ENCODE results near the gene GK. TPM values are rescaled to one million over a fixed set of nuclear protein-coding genes. Genes with fewer than 3 reads are reported as not detected.

GK gene
- total RNA-seq, 2 donors from 2014 or later = 8.9 to 10.2 TPM

DNA sequence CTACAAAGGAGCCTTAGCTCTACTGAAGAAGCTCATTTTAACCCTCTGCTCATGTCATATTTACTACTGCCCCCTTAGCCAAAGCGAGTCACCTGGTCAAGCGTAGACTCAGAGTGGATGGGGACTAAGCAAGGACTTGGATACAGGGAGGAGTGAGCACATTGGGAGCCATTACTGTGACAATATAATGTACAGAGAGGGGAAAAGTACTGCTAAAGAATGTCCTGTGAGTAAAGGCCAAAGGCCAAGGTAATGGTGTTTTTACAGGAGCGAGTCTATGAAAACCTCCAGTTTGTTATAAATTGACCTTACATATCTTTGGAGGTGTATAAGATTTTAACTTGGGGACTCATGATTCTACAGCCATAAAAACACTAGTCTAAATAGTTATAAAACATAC lies 10.6 kb upstream of the GK start:
- H3K4me3 Mint-ChIP-seq = no peak overlapping the region
- WGBS, 2 experiments (ENCODE audit: insufficient coverage in 1 of 2, insufficient read length in 1 of 2) = 92 to 100% methylated on average over 2 of the region's 3 CpGs
- H3K27me3 Mint-ChIP-seq (ENCODE audit: insufficient read depth) = no peaks in the 10 kb centered on the region
- Histone ChIP-seq H3K4me3 (ENCODE audit: low read length) (no peak overlapping the region), H3K9me3 (ENCODE audit: control insufficient read depth, low read length) (no peaks in the 10 kb centered on the region), H3K27me3 (ENCODE audit: control insufficient read depth, insufficient read depth, low read length, poor library complexity, severe bottlenecking) (no peaks in the 10 kb centered on the region), H3K9ac (ENCODE audit: extremely low read depth, low read length, poor library complexity, severe bottlenecking) (no peak overlapping the region), H3K4me1 (ENCODE audit: control insufficient read depth, insufficient read depth, low read length) (no peaks in the 10 kb centered on the region), H3K27ac (ENCODE audit: low read depth, low read length) (no peak overlapping the region), H3K36me3 (ENCODE audit: control insufficient read depth, insufficient read depth, low read length) (no peaks in the 10 kb centered on the region)
- H3K27ac Mint-ChIP-seq = no peak overlapping the region
- peaks cover 23% of the 10 kb centered on the region for H3K9me3 Mint-ChIP-seq
- H3K4me1 Mint-ChIP-seq = no peaks in the 10 kb centered on the region
- no peak for DNase-seq
- TF ChIP-seq, protein P1, sequence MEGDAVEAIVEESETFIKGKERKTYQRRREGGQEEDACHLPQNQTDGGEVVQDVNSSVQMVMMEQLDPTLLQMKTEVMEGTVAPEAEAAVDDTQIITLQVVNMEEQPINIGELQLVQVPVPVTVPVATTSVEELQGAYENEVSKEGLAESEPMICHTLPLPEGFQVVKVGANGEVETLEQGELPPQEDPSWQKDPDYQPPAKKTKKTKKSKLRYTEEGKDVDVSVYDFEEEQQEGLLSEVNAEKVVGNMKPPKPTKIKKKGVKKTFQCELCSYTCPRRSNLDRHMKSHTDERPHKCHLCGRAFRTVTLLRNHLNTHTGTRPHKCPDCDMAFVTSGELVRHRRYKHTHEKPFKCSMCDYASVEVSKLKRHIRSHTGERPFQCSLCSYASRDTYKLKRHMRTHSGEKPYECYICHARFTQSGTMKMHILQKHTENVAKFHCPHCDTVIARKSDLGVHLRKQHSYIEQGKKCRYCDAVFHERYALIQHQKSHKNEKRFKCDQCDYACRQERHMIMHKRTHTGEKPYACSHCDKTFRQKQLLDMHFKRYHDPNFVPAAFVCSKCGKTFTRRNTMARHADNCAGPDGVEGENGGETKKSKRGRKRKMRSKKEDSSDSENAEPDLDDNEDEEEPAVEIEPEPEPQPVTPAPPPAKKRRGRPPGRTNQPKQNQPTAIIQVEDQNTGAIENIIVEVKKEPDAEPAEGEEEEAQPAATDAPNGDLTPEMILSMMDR (conservative IDR thresholded peaks at IDR 0.05) = no peak
- no peaks in the 10 kb centered on the region for H3K36me3 Mint-ChIP-seq (ENCODE audit: low read depth)

DNA sequence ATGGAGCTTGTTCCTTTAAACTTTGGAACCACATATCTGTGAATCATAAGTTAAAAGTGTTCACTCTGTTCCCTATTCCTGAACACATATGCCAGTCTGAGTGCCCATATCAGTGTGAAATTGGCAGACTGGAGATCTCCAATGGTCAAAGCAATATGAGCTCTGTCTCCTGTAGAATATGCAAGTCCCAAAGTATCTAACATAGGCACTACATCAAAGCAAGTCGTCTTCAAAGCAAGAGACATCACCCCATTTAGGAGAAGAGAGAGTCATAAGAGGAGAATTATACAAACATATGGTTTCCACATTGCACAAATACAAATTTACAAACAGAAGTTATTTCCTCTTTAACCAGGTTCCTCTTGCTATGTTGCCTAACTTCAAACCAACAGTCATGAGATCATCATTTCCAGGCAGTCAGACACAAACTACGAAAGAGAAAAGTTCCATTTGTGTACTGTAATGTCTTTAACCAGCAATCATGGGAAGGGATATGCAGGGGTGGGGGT lies 9.9 kb upstream of the GK start:
- Histone ChIP-seq H3K36me3 (ENCODE audit: control insufficient read depth, insufficient read depth, low read length) (no peaks in the 10 kb centered on the region), H3K27me3 (ENCODE audit: control insufficient read depth, insufficient read depth, low read length, poor library complexity, severe bottlenecking) (no peaks in the 10 kb centered on the region), H3K9me3 (ENCODE audit: control insufficient read depth, low read length) (no peaks in the 10 kb centered on the region), H3K9ac (ENCODE audit: extremely low read depth, low read length, poor library complexity, severe bottlenecking) (no peak overlapping the region), H3K27ac (ENCODE audit: low read depth, low read length) (no peak overlapping the region), H3K4me3 (ENCODE audit: low read length) (no peak overlapping the region), H3K4me1 (ENCODE audit: control insufficient read depth, insufficient read depth, low read length) (no peaks in the 10 kb centered on the region)
- Mint-ChIP-seq H3K27ac (no peak overlapping the region), H3K9me3 (peaks cover 23% of the 10 kb centered on the region), H3K4me3 (no peak overlapping the region), H3K4me1 (no peaks in the 10 kb centered on the region), H3K27me3 (ENCODE audit: insufficient read depth) (no peaks in the 10 kb centered on the region), H3K36me3 (ENCODE audit: low read depth) (no peaks in the 10 kb centered on the region)
- no peak for DNase-seq
- TF ChIP-seq, protein P1 (conservative IDR thresholded peaks at IDR 0.05) = no peak
- 79% methylated on average over 2 of the region's 2 CpGs; no CpG with 5 or more reads in 1 of the 2 experiments for WGBS, 2 experiments (ENCODE audit: insufficient coverage in 1 of 2, insufficient read length in 1 of 2)

DNA sequence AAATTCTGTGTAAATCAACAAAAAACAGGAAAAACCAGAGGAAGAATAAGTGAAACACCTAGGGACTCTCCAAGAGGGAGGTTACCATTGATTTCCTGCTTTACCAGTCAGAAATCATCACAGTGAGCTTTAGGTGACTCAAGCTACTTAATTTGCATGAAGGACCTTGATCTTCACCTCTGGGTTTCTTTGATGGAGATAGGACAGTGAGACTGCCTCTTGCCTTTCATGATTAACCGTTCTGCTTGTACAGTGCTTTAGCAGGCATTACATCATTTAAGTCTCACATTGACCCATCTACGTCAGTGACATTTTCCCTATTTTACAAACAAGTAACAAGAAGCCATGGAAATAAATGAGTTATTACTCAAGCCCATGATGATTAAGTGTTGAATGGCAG lies 3.4 kb upstream of the GK start:
- TF ChIP-seq, protein P1 (conservative IDR thresholded peaks at IDR 0.05) = no peak
- Mint-ChIP-seq H3K9me3 (no peaks in the 10 kb centered on the region), H3K4me3 (no peak overlapping the region), H3K36me3 (ENCODE audit: low read depth) (no peaks in the 10 kb centered on the region), H3K27ac (no peak overlapping the region), H3K27me3 (ENCODE audit: insufficient read depth) (peaks cover 7% of the 10 kb centered on the region), H3K4me1 (peaks cover 13% of the 10 kb centered on the region)
- Histone ChIP-seq H3K36me3 (ENCODE audit: control insufficient read depth, insufficient read depth, low read length) (no peaks in the 10 kb centered on the region), H3K9me3 (ENCODE audit: control insufficient read depth, low read length) (no peaks in the 10 kb centered on the region), H3K4me3 (ENCODE audit: low read length) (no peak overlapping the region), H3K27ac (ENCODE audit: low read depth, low read length) (no peak overlapping the region), H3K4me1 (ENCODE audit: control insufficient read depth, insufficient read depth, low read length) (no peaks in the 10 kb centered on the region), H3K27me3 (ENCODE audit: control insufficient read depth, insufficient read depth, low read length, poor library complexity, severe bottlenecking) (no peaks in the 10 kb centered on the region), H3K9ac (ENCODE audit: extremely low read depth, low read length, poor library complexity, severe bottlenecking) (no peak overlapping the region)
- DNase-seq = no peak
- 79% methylated on average over 2 of the region's 2 CpGs; no CpG with 5 or more reads in 1 of the 2 experiments for WGBS, 2 experiments (ENCODE audit: insufficient coverage in 1 of 2, insufficient read length in 1 of 2)

Data from endodermal cell (in vitro differentiated cells).